ENCODE measurements around the gene ITGB1BP1.

Gene ITGB1BP1

DNA sequence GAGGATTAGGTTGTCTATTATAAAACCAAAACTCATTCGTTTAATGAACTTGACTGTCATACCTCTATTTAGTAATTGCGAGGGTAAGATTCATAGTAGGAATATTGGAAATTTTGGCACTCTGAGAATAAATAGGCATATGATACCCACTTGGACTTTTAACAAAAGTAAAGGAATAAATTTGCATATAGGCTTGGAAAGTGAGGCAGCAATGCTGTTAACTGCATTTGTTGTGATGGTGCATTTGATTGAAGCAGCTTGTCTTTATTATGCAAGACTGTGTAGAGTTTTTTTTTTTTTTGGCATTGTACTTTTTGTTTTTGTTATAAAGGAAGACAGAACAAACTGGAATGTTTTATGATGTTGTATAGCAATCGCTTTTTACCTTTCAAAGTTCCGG lies 18.9 kb downstream of the ITGB1BP1 start:
- TF ChIP-seq EZH2 (optimal IDR thresholded peaks at IDR 0.05; ENCODE audit: low read depth, low read length): no peak
- TF ChIP-seq EZH2phosphoT487 (IDR thresholded peaks at IDR 0.05; ENCODE audit: low read length): no peak
- TF ChIP-seq, protein P1, sequence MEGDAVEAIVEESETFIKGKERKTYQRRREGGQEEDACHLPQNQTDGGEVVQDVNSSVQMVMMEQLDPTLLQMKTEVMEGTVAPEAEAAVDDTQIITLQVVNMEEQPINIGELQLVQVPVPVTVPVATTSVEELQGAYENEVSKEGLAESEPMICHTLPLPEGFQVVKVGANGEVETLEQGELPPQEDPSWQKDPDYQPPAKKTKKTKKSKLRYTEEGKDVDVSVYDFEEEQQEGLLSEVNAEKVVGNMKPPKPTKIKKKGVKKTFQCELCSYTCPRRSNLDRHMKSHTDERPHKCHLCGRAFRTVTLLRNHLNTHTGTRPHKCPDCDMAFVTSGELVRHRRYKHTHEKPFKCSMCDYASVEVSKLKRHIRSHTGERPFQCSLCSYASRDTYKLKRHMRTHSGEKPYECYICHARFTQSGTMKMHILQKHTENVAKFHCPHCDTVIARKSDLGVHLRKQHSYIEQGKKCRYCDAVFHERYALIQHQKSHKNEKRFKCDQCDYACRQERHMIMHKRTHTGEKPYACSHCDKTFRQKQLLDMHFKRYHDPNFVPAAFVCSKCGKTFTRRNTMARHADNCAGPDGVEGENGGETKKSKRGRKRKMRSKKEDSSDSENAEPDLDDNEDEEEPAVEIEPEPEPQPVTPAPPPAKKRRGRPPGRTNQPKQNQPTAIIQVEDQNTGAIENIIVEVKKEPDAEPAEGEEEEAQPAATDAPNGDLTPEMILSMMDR (IDR thresholded peaks at IDR 0.05; ENCODE audit: low read length): no peak

DNA sequence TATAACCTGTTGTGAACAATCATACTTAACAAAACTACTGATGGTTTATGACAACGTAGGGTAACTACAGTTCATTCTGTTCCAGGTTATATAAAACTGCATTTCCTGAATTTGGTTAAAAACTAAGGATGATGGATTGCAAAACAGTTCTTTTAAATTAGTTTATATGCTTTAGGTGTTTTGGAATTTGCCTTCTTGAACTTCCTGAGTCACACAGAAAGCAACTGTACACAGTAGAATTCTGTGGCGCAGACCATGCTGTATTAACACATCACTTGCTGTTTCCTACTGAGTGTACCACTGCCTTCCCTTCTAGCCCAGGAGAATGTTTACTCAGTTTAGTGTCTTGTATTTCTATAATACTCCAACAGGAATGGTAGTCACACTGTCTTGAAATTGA lies 19.4 kb downstream of the ITGB1BP1 start:
- no peaks in the 10 kb centered on the region for H3K79me2 ChIP-seq (ENCODE audit: low read length)
- TF ChIP-seq EZH2phosphoT487 (IDR thresholded peaks at IDR 0.05; ENCODE audit: low read length): no peak
- TF ChIP-seq, protein P1 (IDR thresholded peaks at IDR 0.05; ENCODE audit: low read length): no peak
- TF ChIP-seq EZH2 (optimal IDR thresholded peaks at IDR 0.05; ENCODE audit: low read depth, low read length): no peak
- no peaks in the 10 kb centered on the region for H3K27me3 ChIP-seq (replicated peaks; ENCODE audit: insufficient read depth, low read length)
- no peaks in the 10 kb centered on the region for H4K20me1 ChIP-seq (ENCODE audit: insufficient read depth, low read length)
- no peak overlapping the region for H3K4me3 ChIP-seq (ENCODE audit: low read length)
- H3K4me2 ChIP-seq (ENCODE audit: low read depth, low read length): no peak overlapping the region
- no peaks in the 10 kb centered on the region for H3K4me1 ChIP-seq (ENCODE audit: low read length)
- no peaks in the 10 kb centered on the region; the same call in 1 of the 2 replicates for H3K36me3 ChIP-seq (replicated peaks; ENCODE audit: insufficient read depth, low read length)
- H3K9me2 ChIP-seq (replicated peaks; ENCODE audit: insufficient read depth, low read length): no peaks in the 10 kb centered on the region
- H3K9me3 ChIP-seq (replicated peaks; ENCODE audit: insufficient read depth, low read length): no peaks in the 10 kb centered on the region
- DNase-seq: no peak
- no peak overlapping the region for H3K27ac ChIP-seq (ENCODE audit: low read length)
- no peaks in the 10 kb centered on the region for H3F3A ChIP-seq (ENCODE audit: insufficient read depth, low read length)
- no peak overlapping the region for H2AFZ ChIP-seq (ENCODE audit: low read length)
- H3K9ac ChIP-seq (ENCODE audit: low read length): no peak overlapping the region

More for the DNA sequence above, 18.9 kb downstream of the ITGB1BP1 start:
- H3K9me2 ChIP-seq (replicated peaks; ENCODE audit: insufficient read depth, low read length): no peaks in the 10 kb centered on the region
- no peak overlapping the region for H2AFZ ChIP-seq (ENCODE audit: low read length)
- H3K36me3 ChIP-seq (replicated peaks; ENCODE audit: insufficient read depth, low read length): no peaks in the 10 kb centered on the region; the same call in 1 of the 2 replicates
- H3K27me3 ChIP-seq (replicated peaks; ENCODE audit: insufficient read depth, low read length): no peaks in the 10 kb centered on the region
- no peak overlapping the region for H3K9ac ChIP-seq (ENCODE audit: low read length)
- H3F3A ChIP-seq (ENCODE audit: insufficient read depth, low read length): no peaks in the 10 kb centered on the region
- H4K20me1 ChIP-seq (ENCODE audit: insufficient read depth, low read length): no peaks in the 10 kb centered on the region
- no peaks in the 10 kb centered on the region for H3K9me3 ChIP-seq (replicated peaks; ENCODE audit: insufficient read depth, low read length)
- H3K27ac ChIP-seq (ENCODE audit: low read length): no peak overlapping the region
- no peaks in the 10 kb centered on the region for H3K4me1 ChIP-seq (ENCODE audit: low read length)
- H3K79me2 ChIP-seq (ENCODE audit: low read length): no peaks in the 10 kb centered on the region
- H3K4me3 ChIP-seq (ENCODE audit: low read length): no peak overlapping the region
- H3K4me2 ChIP-seq (ENCODE audit: low read depth, low read length): no peak overlapping the region
- DNase-seq: no peak

DNA sequence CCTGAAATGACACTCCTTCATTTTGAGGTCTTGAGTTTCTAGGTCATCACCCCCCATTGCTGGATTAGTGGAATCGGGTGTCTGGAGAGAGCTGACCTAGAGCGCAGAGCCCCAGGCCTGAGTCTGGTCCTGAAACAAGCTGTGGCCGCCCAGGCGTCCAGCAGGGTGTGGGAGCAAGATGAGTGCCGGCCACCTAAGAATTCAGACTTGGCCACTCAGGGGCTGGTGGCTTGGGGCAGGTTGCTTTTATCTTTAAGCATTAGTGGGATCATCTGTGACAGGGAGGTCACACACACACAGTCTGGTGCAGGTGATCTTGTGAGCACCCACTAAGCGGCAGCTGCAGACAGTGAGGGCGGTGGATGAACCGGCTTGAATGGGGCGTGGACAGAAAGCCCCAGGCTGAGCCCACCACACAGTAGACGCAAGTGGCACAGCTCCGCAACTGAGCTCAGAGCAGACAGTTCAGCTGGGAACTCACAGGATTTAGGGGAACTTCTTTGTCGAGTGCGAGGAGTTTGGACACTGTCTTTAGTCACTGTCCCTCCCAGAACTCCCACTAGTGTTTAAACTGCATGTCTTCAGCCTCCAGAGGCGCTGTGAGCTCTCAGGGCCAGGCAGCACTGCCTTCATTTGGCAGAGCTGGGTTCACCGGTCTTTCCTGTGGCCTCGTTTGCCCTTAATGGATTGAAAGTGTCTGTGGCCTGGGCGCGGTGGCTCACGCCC lies 21.5 kb downstream of the ITGB1BP1 start:
- Histone ChIP-seq H3K27me3 (replicated peaks; ENCODE audit: insufficient read depth, low read length) (no peaks in the 10 kb centered on the region), H3K27ac (ENCODE audit: low read length) (no peak overlapping the region), H3F3A (ENCODE audit: insufficient read depth, low read length) (no peaks in the 10 kb centered on the region), H3K79me2 (ENCODE audit: low read length) (no peaks in the 10 kb centered on the region), H4K20me1 (ENCODE audit: insufficient read depth, low read length) (no peaks in the 10 kb centered on the region), H2AFZ (ENCODE audit: low read length) (no peak overlapping the region), H3K9ac (ENCODE audit: low read length) (no peak overlapping the region), H3K9me2 (replicated peaks; ENCODE audit: insufficient read depth, low read length) (no peaks in the 10 kb centered on the region), H3K4me2 (ENCODE audit: low read depth, low read length) (no peak overlapping the region), H3K4me1 (ENCODE audit: low read length) (no peaks in the 10 kb centered on the region), H3K9me3 (replicated peaks; ENCODE audit: insufficient read depth, low read length) (no peaks in the 10 kb centered on the region), H3K36me3 (replicated peaks; ENCODE audit: insufficient read depth, low read length) (no peaks in the 10 kb centered on the region; the same call in 1 of the 2 replicates), H3K4me3 (ENCODE audit: low read length) (no peak overlapping the region)
- no peak for TF ChIP-seq EZH2 (optimal IDR thresholded peaks at IDR 0.05; ENCODE audit: low read depth, low read length)
- no peak for DNase-seq

DNA sequence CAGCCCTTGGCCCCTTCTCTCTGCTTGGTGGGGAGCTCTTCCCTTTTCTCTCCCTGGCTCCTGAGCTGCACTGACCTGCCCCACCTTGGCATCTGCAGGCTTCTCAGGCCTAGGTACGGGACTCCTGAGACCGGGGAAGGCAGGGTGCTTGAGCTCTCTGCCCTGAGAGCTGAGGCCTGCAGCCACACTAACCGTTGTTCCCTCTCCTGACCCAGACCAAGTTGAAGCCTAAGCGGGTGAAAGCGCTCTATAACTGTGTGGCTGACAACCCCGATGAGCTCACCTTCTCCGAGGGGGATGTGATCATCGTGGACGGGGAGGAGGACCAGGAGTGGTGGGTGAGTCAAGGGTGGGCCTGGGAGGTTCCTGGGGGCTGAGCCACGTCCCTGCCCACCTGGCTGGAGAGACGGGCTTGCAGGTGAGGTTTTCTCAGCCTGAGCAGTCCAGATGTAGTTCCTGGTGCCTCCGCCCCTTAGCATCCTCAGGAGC lies 22.2 kb downstream of the ITGB1BP1 start:
- no peaks in the 10 kb centered on the region; the same call in 1 of the 2 replicates for H3K36me3 ChIP-seq (replicated peaks; ENCODE audit: insufficient read depth, low read length)
- H3K27me3 ChIP-seq (replicated peaks; ENCODE audit: insufficient read depth, low read length): no peaks in the 10 kb centered on the region
- H3K4me3 ChIP-seq (ENCODE audit: low read length): no peak overlapping the region
- no peaks in the 10 kb centered on the region for H3K9me2 ChIP-seq (replicated peaks; ENCODE audit: insufficient read depth, low read length)
- H3K9me3 ChIP-seq (replicated peaks; ENCODE audit: insufficient read depth, low read length): no peaks in the 10 kb centered on the region
- H3K4me2 ChIP-seq (ENCODE audit: low read depth, low read length): no peak overlapping the region
- no peak overlapping the region for H3K9ac ChIP-seq (ENCODE audit: low read length)
- no peak overlapping the region for H2AFZ ChIP-seq (ENCODE audit: low read length)
- H3K27ac ChIP-seq (ENCODE audit: low read length): no peak overlapping the region
- no peak for DNase-seq
- H3F3A ChIP-seq (ENCODE audit: insufficient read depth, low read length): no peaks in the 10 kb centered on the region
- no peaks in the 10 kb centered on the region for H3K4me1 ChIP-seq (ENCODE audit: low read length)
- TF ChIP-seq, protein P1 (IDR thresholded peaks at IDR 0.05; ENCODE audit: low read length): no peak
- TF ChIP-seq EZH2phosphoT487 (IDR thresholded peaks at IDR 0.05; ENCODE audit: low read length) (no peak), EZH2 (optimal IDR thresholded peaks at IDR 0.05; ENCODE audit: low read depth, low read length) (no peak)
- H4K20me1 ChIP-seq (ENCODE audit: insufficient read depth, low read length): no peaks in the 10 kb centered on the region
- H3K79me2 ChIP-seq (ENCODE audit: low read length): no peaks in the 10 kb centered on the region

Measured in MM.1S (cell line).